ENCODE data around the gene TP53BP1.
"Not testable (repeated sequence)": the region's sequence is repeated elsewhere in the genome, so short reads cannot be mapped to it uniquely, and the experiment has no call there.

The TP53BP1 gene

DNA sequence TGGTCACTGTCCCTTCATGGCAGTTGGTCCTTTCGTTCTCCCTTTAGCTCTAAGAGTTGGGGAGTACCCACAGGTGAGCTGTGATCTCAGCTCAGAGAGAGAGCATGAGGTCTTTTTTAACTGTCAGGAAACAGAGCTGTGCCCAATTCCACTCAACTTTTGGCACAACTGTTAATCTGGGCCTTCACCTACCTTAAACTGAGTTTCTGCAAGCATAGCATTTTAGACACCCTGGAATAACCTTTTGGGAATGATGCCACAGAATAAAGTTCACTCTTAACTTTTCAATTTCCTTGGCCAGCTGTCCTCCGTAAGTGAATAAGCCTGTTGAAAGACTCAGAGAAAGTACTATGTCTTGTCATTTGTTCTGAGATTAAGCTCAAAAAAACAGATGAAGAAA, 86.1 kb downstream of the TP53BP1 start:
- DNase-seq: no peak

GRCh38 chr15:43406189-43406588, 86.8 kb downstream of the TP53BP1 start:
- DNase-seq: no peak

DNA sequence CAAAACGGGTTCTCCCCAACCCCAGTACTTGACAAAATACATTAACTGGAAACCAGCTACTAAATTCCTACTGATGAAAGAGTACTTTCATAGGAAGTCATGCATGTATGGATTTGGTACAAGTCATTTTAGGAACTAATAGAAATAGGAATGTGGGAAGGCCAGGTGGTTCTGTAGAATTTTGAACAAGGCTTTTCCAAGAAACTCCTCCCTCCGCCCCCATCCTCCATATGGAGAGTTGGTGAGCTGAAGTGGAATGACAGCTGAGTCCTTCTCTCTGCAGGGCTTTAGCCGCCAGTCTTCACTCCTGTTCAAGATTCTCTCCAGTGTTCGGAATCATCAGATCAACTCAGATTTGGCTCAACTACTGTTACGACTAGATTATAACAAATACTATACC, 88.8 kb downstream of the TP53BP1 start:
- no peak for DNase-seq

DNA sequence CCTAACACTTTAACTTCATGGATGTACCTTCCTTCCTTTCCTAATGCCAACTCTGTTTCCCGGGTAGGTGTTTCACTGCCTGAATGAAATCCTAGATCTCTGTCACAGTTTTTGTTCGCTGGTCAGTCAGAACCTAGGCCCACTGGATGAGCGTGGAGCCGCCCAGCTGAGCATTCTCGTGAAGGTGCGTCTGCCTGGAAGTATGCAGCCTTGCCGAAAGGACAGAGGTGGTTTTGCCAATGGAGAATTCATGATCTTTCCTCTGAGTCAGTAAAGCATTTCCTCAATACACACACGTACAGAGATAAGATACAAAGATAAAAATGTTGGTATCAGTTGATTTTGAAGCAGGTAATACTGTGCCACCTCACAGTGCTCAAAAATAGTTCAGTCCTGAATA, 89.3 kb downstream of the TP53BP1 start:
- no peak for DNase-seq

DNA sequence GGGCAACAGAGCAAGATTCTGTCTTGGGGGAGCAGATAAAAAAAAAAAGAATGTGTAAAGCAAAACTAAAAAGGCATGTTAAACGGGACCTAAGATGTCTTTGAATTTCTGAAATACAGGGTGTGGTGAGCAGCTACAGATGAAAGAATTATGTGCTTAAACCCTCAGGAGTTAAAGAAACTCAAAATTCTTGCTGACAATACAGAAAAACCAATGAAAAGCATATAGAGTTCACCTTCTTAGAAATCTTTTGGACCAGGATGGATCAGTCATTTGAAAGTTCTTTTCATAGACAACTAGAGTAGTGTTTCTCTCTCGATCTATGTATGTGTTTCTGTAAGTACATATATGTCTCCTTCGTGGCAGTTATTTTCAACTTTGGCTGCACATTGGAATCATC, 90.7 kb downstream of the TP53BP1 start:
- no peak for DNase-seq

DNA sequence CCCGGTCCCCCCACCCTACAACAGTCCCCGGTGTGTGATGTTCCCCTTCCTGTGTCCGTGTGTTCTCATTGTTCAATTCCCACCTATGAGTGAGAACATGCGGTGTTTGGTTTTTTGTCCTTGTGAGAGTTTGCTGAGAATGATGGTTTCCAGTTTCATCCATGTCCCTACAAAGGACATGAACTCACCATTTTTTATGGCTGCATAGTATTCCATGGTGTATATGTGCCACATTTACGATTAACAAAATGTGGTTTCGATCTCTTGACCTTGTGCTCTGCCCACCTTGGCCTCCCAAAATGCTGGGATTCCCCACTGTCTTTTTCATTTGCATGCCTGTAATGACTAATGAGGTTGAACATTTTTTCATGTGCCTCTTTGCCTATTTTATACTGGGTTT, 99.4 kb downstream of the TP53BP1 start:
- not testable (repeated sequence) for DNase-seq

- no peak for DNase-seq
Measured at GRCh38 chr15:43390723-43391122, 102.2 kb downstream of the TP53BP1 start.

- DNase-seq: no peak
Measured at GRCh38 chr15:43383070-43383469, 109.9 kb downstream of the TP53BP1 start.

- no peak for DNase-seq
Measured at GRCh38 chr15:43382310-43382709, 110.6 kb downstream of the TP53BP1 start.

GRCh38 chr15:43378601-43379000, 114.4 kb downstream of the TP53BP1 start:
- no peak for DNase-seq

DNA sequence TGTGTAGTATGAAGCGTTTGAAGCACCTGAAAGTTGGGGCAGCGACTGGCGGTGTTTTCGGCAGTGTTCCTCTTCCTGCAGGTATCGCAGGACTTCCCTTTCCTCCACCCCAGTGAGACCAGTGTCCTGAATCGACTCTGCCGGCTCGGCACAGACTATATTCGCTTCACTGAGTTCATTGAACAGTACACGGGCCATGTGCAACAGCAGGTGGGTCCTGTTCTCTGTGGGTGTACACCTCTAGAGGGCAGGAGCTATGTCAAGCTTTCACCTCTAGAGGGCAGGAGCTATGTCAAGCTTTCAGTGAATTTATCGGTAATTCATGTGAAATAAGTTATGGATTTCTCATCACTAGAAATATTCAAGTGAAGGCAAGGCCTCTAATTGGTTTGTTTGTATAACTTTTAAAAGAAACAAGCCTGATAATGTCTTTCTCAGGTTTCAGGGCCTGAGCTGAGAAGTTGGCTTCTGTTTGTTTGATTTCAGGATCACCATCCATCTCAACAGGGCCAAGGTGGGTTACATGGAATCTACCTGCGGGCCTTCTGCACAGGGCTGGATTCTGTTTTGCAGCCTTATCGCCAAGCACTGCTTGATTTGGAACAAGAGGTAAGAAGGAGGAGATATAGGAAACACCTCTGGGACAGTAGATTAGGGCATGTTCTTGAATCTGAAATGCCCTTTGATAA, 116.8 kb downstream of the TP53BP1 start:
- peak; percentile 0 for DNase-seq

DNA sequence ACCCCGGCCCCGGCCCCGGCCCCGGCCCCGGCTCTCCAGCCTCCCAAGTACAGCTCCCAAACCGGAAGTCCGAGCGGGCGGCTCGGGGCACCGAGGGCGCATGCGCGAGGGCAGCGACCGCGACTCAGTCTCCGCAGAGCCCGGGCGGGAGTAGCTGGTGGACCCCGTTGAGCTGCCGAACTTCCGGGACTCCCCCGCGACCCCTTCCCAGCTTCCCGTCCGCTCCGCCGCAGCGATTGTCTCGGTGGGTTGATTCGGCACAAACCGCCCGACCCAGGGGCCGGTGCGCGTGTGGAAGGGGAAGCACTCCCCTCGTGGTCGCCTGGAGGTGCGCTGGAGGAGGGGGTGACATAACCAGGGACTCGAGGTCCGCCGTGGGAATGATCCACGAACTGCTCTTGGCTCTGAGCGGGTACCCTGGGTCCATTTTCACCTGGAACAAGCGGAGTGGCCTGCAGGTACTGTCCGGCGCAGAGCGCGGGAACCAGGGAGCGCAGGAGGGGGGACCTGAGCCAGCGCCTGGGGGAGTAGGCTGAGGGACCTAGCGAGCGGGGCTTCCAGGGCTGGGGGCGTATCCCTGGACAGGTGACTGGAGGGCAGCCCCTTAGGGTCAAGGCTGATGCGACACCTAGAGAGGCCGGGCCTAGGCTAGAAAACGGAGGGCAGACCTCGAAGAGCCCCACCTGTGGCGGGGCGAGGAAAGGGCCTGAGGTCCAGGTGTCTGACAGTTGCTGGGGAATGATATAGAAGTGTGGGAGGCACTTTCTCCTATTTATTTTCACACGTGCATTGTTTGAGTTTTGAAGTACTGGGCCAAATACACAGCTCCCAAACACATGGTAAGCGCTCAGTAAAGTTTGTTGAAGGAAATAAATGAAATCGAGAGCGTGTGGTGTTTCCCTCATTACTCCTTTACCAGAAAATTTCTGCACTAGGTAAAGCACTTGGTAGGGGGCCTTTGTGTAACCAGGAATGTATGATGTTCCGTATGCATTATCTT, 121.7 kb downstream of the TP53BP1 start, which contains the start of the genes TUBGCP4 and ZSCAN29:
Gene TUBGCP4, plus strand, starts transcription at position 127 of the 1,000 bp plus-strand sequence. Its CDS starts 254 bp downstream, at position 381.
Gene ZSCAN29, minus strand, starts transcription at position 69 of the 1,000 bp plus-strand sequence. CDS start 1,130 bp downstream, outside the sequence.
- DNase-seq: peak; percentile 58

DNA sequence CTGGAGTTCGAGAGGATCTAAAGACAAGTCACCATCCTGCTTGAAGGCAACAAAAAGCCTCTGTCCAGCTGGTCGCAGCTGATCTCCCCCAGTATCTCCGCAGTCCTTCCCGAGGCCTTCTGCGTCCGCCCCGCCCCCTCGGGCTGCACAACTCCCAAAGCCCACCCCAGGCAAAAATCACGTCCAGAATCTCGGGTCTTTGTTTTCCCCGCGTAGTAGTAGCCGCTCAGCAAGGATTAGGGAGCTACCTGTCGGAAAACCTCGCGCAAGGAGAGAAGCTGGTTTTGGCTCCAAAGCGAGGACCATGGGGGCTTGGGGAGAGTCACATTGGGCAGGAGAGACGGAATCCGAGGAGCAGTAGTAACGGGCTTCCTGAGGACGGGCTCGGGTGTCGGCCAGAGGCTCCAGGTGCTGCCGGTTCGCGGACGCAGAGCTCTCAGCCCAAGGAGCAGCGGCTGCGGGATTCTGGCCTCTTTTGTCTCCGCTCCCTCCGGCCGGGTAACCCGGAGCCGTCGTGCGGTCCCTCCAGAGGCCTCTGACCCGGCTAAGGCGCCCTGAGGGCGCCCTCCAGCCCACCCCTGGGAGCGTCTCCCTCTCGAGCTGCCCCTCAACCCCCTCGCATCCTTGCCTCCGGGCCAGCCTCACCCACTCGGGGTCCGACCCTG, 122.5 kb downstream of the TP53BP1 start:
- peak; percentile 19 for DNase-seq

DNA sequence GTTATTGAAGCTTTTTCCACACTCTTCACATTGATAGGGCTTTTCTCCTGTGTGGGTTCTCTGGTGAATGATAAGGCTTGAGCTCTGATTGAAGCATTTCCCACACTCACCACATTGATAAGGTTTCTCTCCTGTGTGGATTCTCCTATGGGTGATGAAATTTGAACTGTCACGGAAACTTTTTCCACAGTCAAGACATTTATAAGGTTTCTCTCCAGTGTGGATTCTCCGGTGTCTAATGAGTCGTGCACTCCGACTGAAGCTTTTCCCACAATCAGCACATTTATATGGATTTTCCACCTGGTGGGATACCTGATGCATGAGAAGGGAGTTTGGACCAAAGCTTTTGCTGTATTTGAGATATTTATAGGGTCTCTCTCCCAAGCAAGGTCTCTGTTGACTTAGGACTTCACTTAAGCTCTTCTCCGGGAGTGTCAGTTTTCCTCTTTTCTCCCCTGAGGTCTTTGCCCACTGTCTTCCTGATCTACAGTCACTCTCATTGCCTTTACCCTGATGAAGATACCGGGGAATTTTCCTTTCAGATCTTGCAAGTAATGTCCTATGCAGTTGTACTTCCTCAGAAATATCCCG, 131.5 kb downstream of the TP53BP1 start:
- DNase-seq: no peak

- no peak for DNase-seq
Measured at GRCh38 chr15:43360821-43361220, 132.1 kb downstream of the TP53BP1 start.

Data from NCI-H1092 treated with DMSO at 0.1 percent for 48 hours (cell line).